Endothelial cell of umbilical vein (primary cell): Measurements from ENCODE around the gene CEACAM5. TPM values are rescaled to one million over a fixed set of nuclear protein-coding genes. Genes with fewer than 3 reads are reported as not detected.

Source experiments
- BruUV-seq: library from RNA; stranded (reverse); fragments of 400-500 nt; replicated peaks from 2 replicates; lab custom pipeline; 2021; lab: Mats Ljungman, UMichigan
- CTCF ChIA-PET: fragments of 300-600, 350-600 bp; sonication (Branson Sonifier 250); formaldehyde crosslinking; loops from one replicate; lab custom pipeline; 2021; ENCODE audit warnings: antibody characterized with exemption, inconsistent platforms; lab: Charles Lee
- POLR2A ChIA-PET: fragments of 300-600, 350-600 bp; sonication (Branson Sonifier 250); formaldehyde crosslinking; loops from one replicate; lab custom pipeline; 2021; ENCODE audit warnings: antibody characterized with exemption, inconsistent platforms; lab: Charles Lee
- DNase-seq: peaks from one replicate; pipeline ENCODE4 v3.0.0-alpha.2; 2011; ENCODE audit warnings: low read depth, low spot score
- FAIRE-seq: peaks from 2 replicates; lab custom pipeline; 2011; peaks lifted over from hg19 to GRCh38; lab: Jason Lieb, UNC
- H2AFZ ChIP-seq: 2 replicates; pipeline ENCODE4 v1.6.0; 2012; ENCODE audit warnings: low read depth, low read length, control low read depth, inconsistent platforms
- H3K27ac ChIP-seq: 2 replicates; pipeline ENCODE4 v1.5.1; 2011; ENCODE audit warnings: low read depth, mild to moderate bottlenecking, control low read depth, low read length, moderate library complexity; ENCODE audit not compliant: insufficient read depth
- H3K27me3 ChIP-seq, 2 experiments: 2 replicates each; pipeline versions ENCODE4 v1.6.0 to v1.6.1; 2011; ENCODE audit warnings: low read length in 2 of 2, mixed read lengths in 1 of 2; ENCODE audit not compliant: control insufficient read depth in 2 of 2, insufficient read depth in 2 of 2
- H3K36me3 ChIP-seq, 2 experiments: 2 replicates in 1 of 2; 3 replicates in 1 of 2; pipeline ENCODE4 v1.5.1; 2011; ENCODE audit warnings: low read length in 2 of 2, mild to moderate bottlenecking in 1 of 2, moderate library complexity in 1 of 2; ENCODE audit not compliant: control insufficient read depth in 2 of 2, insufficient read depth in 2 of 2; ENCODE audit errors: extremely low read depth in 1 of 2
- H3K4me1 ChIP-seq: 3 replicates; pipeline ENCODE4 v1.5.1; 2011; ENCODE audit warnings: mild to moderate bottlenecking, low read length; ENCODE audit not compliant: control insufficient read depth, insufficient read depth; ENCODE audit errors: extremely low read depth
- H3K4me2 ChIP-seq: 2 replicates; pipeline ENCODE4 v1.6.1; 2011; ENCODE audit warnings: low read length, control low read depth, mixed read lengths; ENCODE audit not compliant: insufficient read depth
- H3K4me3 ChIP-seq, 3 experiments: fragments of 200-600 bp in 1 of 3; sonication (generic), shearing (Covaris generic) in 1 of 3; replicated peaks in 1 of 3; 2 replicates each; pipeline ENCODE4 v1.5.1; 2011 to 2016; ENCODE audit warnings: control low read depth in 3 of 3, low read length in 3 of 3, mild to moderate bottlenecking in 2 of 3, inconsistent platforms in 1 of 3, low read depth in 1 of 3, moderate library complexity in 1 of 3; ENCODE audit not compliant: insufficient read depth in 1 of 3
- H3K79me2 ChIP-seq: 2 replicates; pipeline ENCODE4 v1.6.0; 2012; ENCODE audit warnings: low read length, inconsistent platforms; ENCODE audit not compliant: control insufficient read depth, insufficient read depth
- H3K9ac ChIP-seq: replicated peaks from 2 replicates; pipeline ENCODE3; 2011; ENCODE audit warnings: low read length, control low read depth; ENCODE audit not compliant: insufficient read depth; ENCODE audit errors: extremely low read depth
- H3K9me1 ChIP-seq: replicated peaks from 3 replicates; pipeline ENCODE4 v1.6.0; 2011; ENCODE audit warnings: mild to moderate bottlenecking, low read length; ENCODE audit not compliant: control insufficient read depth, insufficient read depth; ENCODE audit errors: extremely low read depth
- H3K9me3 ChIP-seq: replicated peaks from 2 replicates; pipeline ENCODE4 v1.5.1; 2012; ENCODE audit warnings: low read length, inconsistent platforms; ENCODE audit not compliant: control insufficient read depth, insufficient read depth
- H4K20me1 ChIP-seq: replicated peaks from 2 replicates; pipeline ENCODE3; 2011; ENCODE audit warnings: mild to moderate bottlenecking, low read length; ENCODE audit not compliant: control insufficient read depth, insufficient read depth; ENCODE audit errors: extremely low read depth
- EZH2 ChIP-seq: IDR thresholded peaks from 2 replicates; pipeline ENCODE4 v1.6.1; 2012; ENCODE audit warnings: borderline replicate concordance, low read depth, mild to moderate bottlenecking, moderate library complexity, low read length, inconsistent platforms; ENCODE audit not compliant: severe bottlenecking
- FOS ChIP-seq: IDR thresholded peaks from 2 replicates; pipeline ENCODE4 v1.6.1; 2011; ENCODE audit warnings: mild to moderate bottlenecking, low read length, moderate library complexity, borderline replicate concordance; ENCODE audit not compliant: insufficient read depth
- GATA2 ChIP-seq: IDR thresholded peaks from 2 replicates; pipeline ENCODE4 v1.7.0; 2011; ENCODE audit warnings: low read depth, mild to moderate bottlenecking, moderate library complexity, mixed read lengths, low read length; ENCODE audit not compliant: insufficient read length, insufficient read depth
- JUN ChIP-seq: IDR thresholded peaks from 2 replicates; pipeline ENCODE4 v1.6.1; 2011; ENCODE audit warnings: borderline replicate concordance, low read depth; ENCODE audit not compliant: insufficient read length, insufficient read depth
- MAX ChIP-seq: IDR thresholded peaks from 2 replicates; pipeline ENCODE4 v1.6.1; 2011; ENCODE audit not compliant: insufficient read depth, insufficient read length
- MYC ChIP-seq: IDR thresholded peaks from one replicate; pipeline ENCODE4 v1.6.1; 2011; ENCODE audit warnings: mild to moderate bottlenecking, low read depth, low read length
- POLR2A ChIP-seq: IDR thresholded peaks from 2 replicates; pipeline ENCODE4 v1.6.1; 2012; ENCODE audit warnings: low read depth, mild to moderate bottlenecking, control low read depth, low read length
- POLR2AphosphoS5 ChIP-seq: IDR thresholded peaks from 2 replicates; pipeline ENCODE4 v1.6.1; 2012; ENCODE audit warnings: low read depth, mild to moderate bottlenecking, control low read depth, low read length, moderate library complexity; ENCODE audit not compliant: insufficient read depth
- dilution Hi-C: fragments of 300-500 bp; cut with MboI; formaldehyde crosslinking; loops from one replicate; pipeline ENCODE4 v1.15.0; 2019; ENCODE audit warnings: low sequenced_read_pairs; ENCODE audit not compliant: extremely low pct_ligation_motif_present
- intact Hi-C: fragments of 100-400 bp; cut with micrococcal nuclease; formaldehyde crosslinking; loops from one replicate; pipeline ENCODE4 v1.10.0; 2022
- polyA plus RNA-seq, 4 experiments: library from polyadenylated mRNA; depleted of rRNA in 3 of 4; stranded (reverse) in 3 of 4; unstranded in 1 of 4; fragments of >200 nt; gene quantifications; 2 replicates each; pipeline versions ENCODE4 v1.2.1 to v1.2.3, GENCODE V29; 2011 to 2012; ENCODE audit warnings: missing spikeins in 1 of 4
- total RNA-seq: library from RNA; stranded (reverse); gene quantifications from 2 replicates; pipeline ENCODE4 v1.2.3, GENCODE V29; 2021
- TF ChIP-seq, protein P1 (sequence below), 2 donors: IDR thresholded peaks; 1 replicate in 1 of 2; 2 replicates in 1 of 2; pipeline ENCODE4 v1.5.1; 2011; ENCODE audit warnings: low read length in 2 of 2, mild to moderate bottlenecking in 2 of 2, moderate library complexity in 2 of 2, control low read depth in 1 of 2, inconsistent platforms in 1 of 2, low read depth in 1 of 2; ENCODE audit not compliant: insufficient read depth in 1 of 2; ENCODE audit errors: extremely low read depth in 1 of 2

The CEACAM5 gene
- total and polyA plus RNA-seq, 2 donors (not counting 3 experiments of a cell fraction or from before 2014, with no cell fraction given) = not detected

DNA sequence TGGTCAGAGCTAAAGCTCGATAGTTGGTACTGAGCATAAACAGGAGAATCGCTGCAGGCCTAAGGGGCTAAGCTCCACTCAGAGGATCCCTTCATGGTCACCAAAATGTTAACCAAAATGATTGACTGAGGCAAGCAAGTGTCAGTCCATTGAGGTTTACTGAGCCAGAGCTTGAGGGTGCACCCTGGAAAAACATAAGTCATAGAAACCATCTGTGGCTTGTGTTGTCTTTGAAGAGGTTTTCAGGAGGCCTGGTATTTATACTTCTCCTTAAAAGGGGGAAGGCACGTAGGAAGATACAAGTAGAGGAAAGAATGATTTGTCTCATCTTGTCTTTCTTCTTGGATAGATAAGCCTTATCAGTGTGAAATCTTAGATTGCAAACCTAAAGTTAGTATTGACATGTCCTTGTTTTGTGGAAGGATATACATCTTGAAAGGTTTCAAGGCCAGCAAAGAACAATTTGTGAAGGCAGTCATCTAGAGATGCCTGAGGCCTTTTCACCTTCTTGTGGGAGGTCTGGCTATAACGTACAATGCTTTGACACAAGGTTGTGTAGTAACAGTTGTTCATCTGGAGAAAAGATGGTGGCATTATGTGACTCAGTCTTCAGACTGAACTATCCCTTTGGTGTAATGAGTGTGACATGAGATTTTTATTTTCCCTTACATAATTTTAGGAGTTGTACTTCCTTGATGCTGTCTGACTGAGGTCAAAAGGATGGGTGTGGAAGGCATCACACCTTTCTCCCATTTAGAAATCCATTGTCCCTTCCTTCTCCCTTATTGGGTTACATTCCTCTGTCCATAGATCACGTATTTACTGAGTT lies 32.2 kb downstream of the CEACAM5 start:
- Histone ChIP-seq H3K36me3 (no peaks in the 10 kb centered on the region), H3K9me1 (no peaks in the 10 kb centered on the region), H3K4me2 (no peak overlapping the region), H4K20me1 (no peaks in the 10 kb centered on the region), H3K79me2 (no peaks in the 10 kb centered on the region), H3K4me1 (no peaks in the 10 kb centered on the region), H3K9ac (no peak overlapping the region), H3K27ac (no peak overlapping the region), H3K27me3 (peaks cover 4 to 7% of the 10 kb centered on the region in 2 experiments), H3K4me3 (no peak overlapping the region), H3K9me3 (no peaks in the 10 kb centered on the region), H2AFZ (no peak overlapping the region)
- ChIA-PET POLR2A (no interaction called here), CTCF (interaction anchor here (0.9 to 1.5 kb wide), 5 partner anchors 11 to 99 kb away, joined by 3 to 6 read pairs (median 4); no protein-coding TSS in a partner anchor)
- TF ChIP-seq MAX (no peak), GATA2 (no peak), POLR2AphosphoS5 (no peak), FOS (no peak), JUN (no peak), POLR2A (no peak), EZH2 (no peak), MYC (no peak)
- TF ChIP-seq, protein P1, sequence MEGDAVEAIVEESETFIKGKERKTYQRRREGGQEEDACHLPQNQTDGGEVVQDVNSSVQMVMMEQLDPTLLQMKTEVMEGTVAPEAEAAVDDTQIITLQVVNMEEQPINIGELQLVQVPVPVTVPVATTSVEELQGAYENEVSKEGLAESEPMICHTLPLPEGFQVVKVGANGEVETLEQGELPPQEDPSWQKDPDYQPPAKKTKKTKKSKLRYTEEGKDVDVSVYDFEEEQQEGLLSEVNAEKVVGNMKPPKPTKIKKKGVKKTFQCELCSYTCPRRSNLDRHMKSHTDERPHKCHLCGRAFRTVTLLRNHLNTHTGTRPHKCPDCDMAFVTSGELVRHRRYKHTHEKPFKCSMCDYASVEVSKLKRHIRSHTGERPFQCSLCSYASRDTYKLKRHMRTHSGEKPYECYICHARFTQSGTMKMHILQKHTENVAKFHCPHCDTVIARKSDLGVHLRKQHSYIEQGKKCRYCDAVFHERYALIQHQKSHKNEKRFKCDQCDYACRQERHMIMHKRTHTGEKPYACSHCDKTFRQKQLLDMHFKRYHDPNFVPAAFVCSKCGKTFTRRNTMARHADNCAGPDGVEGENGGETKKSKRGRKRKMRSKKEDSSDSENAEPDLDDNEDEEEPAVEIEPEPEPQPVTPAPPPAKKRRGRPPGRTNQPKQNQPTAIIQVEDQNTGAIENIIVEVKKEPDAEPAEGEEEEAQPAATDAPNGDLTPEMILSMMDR (IDR thresholded peaks at IDR 0.05; ENCODE audit: extremely low read depth in 1 of 2, insufficient read depth in 1 of 2, low read depth in 1 of 2, low read length in 2 of 2) = no peak
- FAIRE-seq (no peak), DNase-seq (no peak)
- intact Hi-C loops = no loop called here
- dilution Hi-C loops = no loop called here
- BruUV-seq = no TSS peak
